ENCODE data around the gene KRT77. TPM values are rescaled to one million over a fixed set of nuclear protein-coding genes. Genes with fewer than 3 reads are reported as not detected.

The KRT77 gene
- total and polyA plus RNA-seq, 7 donors: 0.01 TPM; not detected in 6

DNA sequence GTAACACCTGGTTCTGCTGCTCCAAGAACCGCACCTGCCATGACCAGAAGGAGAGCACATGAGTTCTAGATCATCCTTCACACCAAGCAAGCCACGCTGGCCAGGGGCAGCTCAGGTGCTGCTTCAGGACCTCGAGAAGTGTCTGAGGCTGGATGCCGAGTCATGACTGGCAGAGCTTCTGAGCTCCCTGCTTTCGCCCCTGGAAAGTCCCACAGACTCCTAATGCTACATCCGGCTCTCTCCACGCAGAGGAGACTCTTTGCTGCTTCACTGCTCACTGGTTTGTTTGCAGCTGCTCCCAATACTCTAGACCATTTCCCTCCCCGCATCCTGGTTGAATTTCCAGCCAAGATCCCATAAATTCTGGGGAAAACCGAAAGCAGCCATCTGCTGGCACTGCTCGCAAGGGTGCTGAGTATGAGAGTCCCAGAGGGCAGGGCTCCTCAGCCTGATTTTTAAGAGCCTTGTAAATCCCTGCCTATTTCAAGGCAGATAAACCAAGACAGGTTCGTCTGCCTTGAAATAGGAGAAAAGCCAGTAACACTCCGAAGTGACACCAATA lies 52.7 kb downstream of the KRT77 start:
- no peak for DNase-seq
- Histone ChIP-seq H3K4me1 (peaks cover 0 to 14% (median 12%) of the 10 kb centered on the region in 4 donors), H3K9me3 (no peaks in the 10 kb centered on the region), H3K4me3 (peak overlapping the region in 3 of 4 donors; percentile 13 to 31 (median 25)), H3K27ac (peak overlapping the region in 3 of 4 donors; percentile 16 to 48 (median 41)), H3K27me3 (no peaks in the 10 kb centered on the region), H3K36me3 (no peaks in the 10 kb centered on the region)
- TF ChIP-seq POLR2A (IDR thresholded peaks at IDR 0.05): no peak
- TF ChIP-seq POLR2AphosphoS5 (IDR thresholded peaks at IDR 0.05): no peak
- TF ChIP-seq CTCF (IDR thresholded peaks at IDR 0.05): no peak
- no peak for TF ChIP-seq EP300 (IDR thresholded peaks at IDR 0.05)
- WGBS, 2 donors: 20 to 59% methylated on average over 12 of the region's 12 CpGs
- intact Hi-C loops (cut with DNase I): no loop called here

- no peak for DNase-seq
- 76 to 82% methylated on average over 6 of the region's 6 CpGs for WGBS, 2 donors
- H3K36me3 ChIP-seq: no peaks in the 10 kb centered on the region
- no peaks in the 10 kb centered on the region for H3K27me3 ChIP-seq
- TF ChIP-seq EP300 (IDR thresholded peaks at IDR 0.05) (no peak), CTCF (IDR thresholded peaks at IDR 0.05) (no peak), POLR2AphosphoS5 (IDR thresholded peaks at IDR 0.05) (no peak), POLR2A (IDR thresholded peaks at IDR 0.05) (no peak)
- no peaks in the 10 kb centered on the region for H3K9me3 ChIP-seq
- intact Hi-C loops (cut with DNase I): no loop called here
- H3K4me3 ChIP-seq: no peak overlapping the region
- H3K4me1 ChIP-seq: peaks cover 0 to 14% (median 12%) of the 10 kb centered on the region in 4 donors
- H3K27ac ChIP-seq: no peak overlapping the region
Observed at GRCh38 chr12:52649066-52649465, 54.3 kb downstream of the KRT77 start.

- no peak overlapping the region for H3K27ac ChIP-seq
- no peak for TF ChIP-seq EP300 (IDR thresholded peaks at IDR 0.05)
- TF ChIP-seq POLR2A (IDR thresholded peaks at IDR 0.05): no peak
- TF ChIP-seq CTCF (IDR thresholded peaks at IDR 0.05): no peak
- no peak for TF ChIP-seq POLR2AphosphoS5 (IDR thresholded peaks at IDR 0.05)
- no peaks in the 10 kb centered on the region for H3K27me3 ChIP-seq
- intact Hi-C loops (cut with DNase I): no loop called here
- H3K4me1 ChIP-seq: peaks cover 0 to 14% (median 12%) of the 10 kb centered on the region in 4 donors
- no peaks in the 10 kb centered on the region for H3K36me3 ChIP-seq
- WGBS, 2 donors: 96 to 97% methylated on average over 8 of the region's 8 CpGs
- DNase-seq: no peak
- H3K9me3 ChIP-seq: no peaks in the 10 kb centered on the region
- H3K4me3 ChIP-seq: no peak overlapping the region
Observed at GRCh38 chr12:52648012-52648550, 55.2 kb downstream of the KRT77 start.

GRCh38 chr12:52647601-52648000 lies 55.7 kb downstream of the KRT77 start:
- Histone ChIP-seq H3K9me3 (no peaks in the 10 kb centered on the region), H3K27me3 (no peaks in the 10 kb centered on the region), H3K36me3 (no peaks in the 10 kb centered on the region), H3K4me3 (no peak overlapping the region), H3K27ac (no peak overlapping the region), H3K4me1 (peaks cover 0 to 14% (median 12%) of the 10 kb centered on the region in 4 donors)
- WGBS, 2 donors: 93 to 94% methylated on average over 9 of the region's 9 CpGs
- no peak for DNase-seq
- no peak for TF ChIP-seq EP300 (IDR thresholded peaks at IDR 0.05)
- TF ChIP-seq POLR2A (IDR thresholded peaks at IDR 0.05): no peak
- TF ChIP-seq CTCF (IDR thresholded peaks at IDR 0.05): no peak
- TF ChIP-seq POLR2AphosphoS5 (IDR thresholded peaks at IDR 0.05): no peak
- intact Hi-C loops (cut with DNase I): no loop called here

Data from sigmoid colon (tissue), 7 donors.